K562 (cell line): ENCODE measurements around the gene RGL2. TPM values are rescaled to one million over a fixed set of nuclear protein-coding genes. Genes with fewer than 3 reads are reported as not detected.
A peak's percentile ranks its signal among the peaks of the same experiment; 100 is the strongest.

Experiments used
- CBX3 ChIP-seq, 2 experiments: IDR thresholded peaks; 1 replicate in 1 of 2; 2 replicates in 1 of 2; pipeline ENCODE4 v1.6.1; 2012; ENCODE audit warnings: inconsistent platforms in 2 of 2, low read length in 2 of 2, borderline replicate concordance in 1 of 2, control low read depth in 1 of 2
- CGGBP1 ChIP-seq: fragments of 250-450 bp; sonication (Bioruptor Pico); IDR thresholded peaks from 2 replicates; pipeline ENCODE4 v1.9.0; 2021; ENCODE audit warnings: mild to moderate bottlenecking
- DACH1 ChIP-seq: fragments of 450-650 bp; IDR thresholded peaks from 2 replicates; pipeline ENCODE4 v1.6.1; 2018; ENCODE audit not compliant: partially characterized antibody
- DNMT1 ChIP-seq: fragments of 450-650 bp; IDR thresholded peaks from 2 replicates; pipeline ENCODE4 v1.6.1; 2016; ENCODE audit warnings: antibody characterized with exemption, mild to moderate bottlenecking
- FOXP1 ChIP-seq: sonication (generic); formaldehyde crosslinking; IDR thresholded peaks from 2 replicates; pipeline ENCODE4 v1.8.0; 2022; ENCODE audit warnings: mild to moderate bottlenecking, missing genetic modification reagents
- GTF2A2 ChIP-seq: IDR thresholded peaks from 2 replicates; pipeline ENCODE4 v1.6.1; 2016; ENCODE audit warnings: mild to moderate bottlenecking, missing genetic modification characterization, missing compliant biosample characterization
- HNRNPH1 ChIP-seq: fragments of 200-400 bp; formaldehyde crosslinking; optimal IDR thresholded peaks from 2 replicates; pipeline ENCODE3; 2017; ENCODE audit warnings: low read depth, mild to moderate bottlenecking, low read length, moderate library complexity
- TCF3 ChIP-seq: sonication (generic); formaldehyde crosslinking; IDR thresholded peaks from 2 replicates; pipeline ENCODE4 v1.4.0; 2020; ENCODE audit warnings: mild to moderate bottlenecking, missing genetic modification reagents
- THAP12 ChIP-seq: fragments of 250-450 bp; sonication (Bioruptor Pico); IDR thresholded peaks from 2 replicates; pipeline ENCODE4 v1.9.0; 2021; ENCODE audit warnings: mild to moderate bottlenecking, inconsistent platforms
- TOE1 ChIP-seq, 2 experiments: fragments of 450-650 bp in 1 of 2; sonication (generic) in 1 of 2; formaldehyde crosslinking in 1 of 2; IDR thresholded peaks; 2 replicates each; pipeline versions ENCODE4 v1.7.1 to v1.8.0; 2016 to 2022; ENCODE audit warnings: borderline replicate concordance in 2 of 2, mild to moderate bottlenecking in 2 of 2, antibody characterized with exemption in 1 of 2, inconsistent platforms in 1 of 2, low read depth in 1 of 2, missing genetic modification reagents in 1 of 2, moderate library complexity in 1 of 2
- WHSC1 ChIP-seq: IDR thresholded peaks from one replicate; pipeline ENCODE4 v1.6.1; 2012; ENCODE audit warnings: low read length, control low read depth, inconsistent platforms
- ZBTB12 ChIP-seq: fragments of 250-450 bp; sonication (Bioruptor Pico); IDR thresholded peaks from 2 replicates; pipeline ENCODE4 v1.4.0; 2020
- ZFPM2 ChIP-seq: fragments of 250-450 bp; sonication (Bioruptor Pico); IDR thresholded peaks from 2 replicates; pipeline ENCODE4 v1.5.1; 2022; ENCODE audit warnings: mild to moderate bottlenecking
- ZNF408 ChIP-seq: fragments of 250-450 bp; sonication (Bioruptor Pico); IDR thresholded peaks from 2 replicates; pipeline ENCODE4 v1.4.0; 2020; ENCODE audit warnings: low read depth, mild to moderate bottlenecking, moderate library complexity
- polyA plus RNA-seq, 8 experiments: library from polyadenylated mRNA; depleted of rRNA in 4 of 8; stranded (reverse) in 5 of 8; unstranded in 3 of 8; fragments of >200 nt; fragmentation: Nextera tagmentation in 2 of 8; fragmentation: Illumina TruSeq in 1 of 8; extraction: Ambion mirVana in 2 of 8; extraction: Trizol in 1 of 8; gene quantifications; 2 replicates each; pipeline versions ENCODE4 v1.2.1 to v1.2.3, GENCODE V29; 2011 to 2014; ENCODE audit warnings: inconsistent platforms in 1 of 8, missing spikeins in 1 of 8
- total RNA-seq, 7 experiments: library from RNA; depleted of rRNA in 6 of 7; stranded (reverse); fragments of >200 nt in 6 of 7; fragmentation: Illumina TruSeq in 2 of 7; extraction: Trizol in 2 of 7; gene quantifications; 2 replicates each; pipeline versions ENCODE4 v1.2.1 to v1.2.3, GENCODE V29; 2011 to 2021; ENCODE audit warnings: low replicate concordance in 1 of 7
- TF ChIP-seq, protein P1 (sequence below): fragments of 250-450 bp; sonication (Bioruptor Pico); IDR thresholded peaks from 2 replicates; pipeline ENCODE4 v1.8.0; 2021; ENCODE audit warnings: borderline replicate concordance, mild to moderate bottlenecking, moderate library complexity; ENCODE audit not compliant: poor library complexity, severe bottlenecking
- TF ChIP-seq, protein P2 (sequence below): fragments of 450-650 bp; IDR thresholded peaks from 2 replicates; pipeline ENCODE4 v1.7.0; 2016; ENCODE audit warnings: borderline replicate concordance
- TF ChIP-seq, protein P3 (sequence below): sonication (generic); formaldehyde crosslinking; IDR thresholded peaks from 2 replicates; pipeline ENCODE4 v1.8.1; 2023; ENCODE audit warnings: mild to moderate bottlenecking, missing genetic modification reagents

Gene RGL2
- total and polyA plus RNA-seq, 9 of the 15 experiments (the other 6 are each of a cell fraction or from before 2014, with no cell fraction given) = 1.8 to 57.1 (median 19.5) TPM

DNA sequence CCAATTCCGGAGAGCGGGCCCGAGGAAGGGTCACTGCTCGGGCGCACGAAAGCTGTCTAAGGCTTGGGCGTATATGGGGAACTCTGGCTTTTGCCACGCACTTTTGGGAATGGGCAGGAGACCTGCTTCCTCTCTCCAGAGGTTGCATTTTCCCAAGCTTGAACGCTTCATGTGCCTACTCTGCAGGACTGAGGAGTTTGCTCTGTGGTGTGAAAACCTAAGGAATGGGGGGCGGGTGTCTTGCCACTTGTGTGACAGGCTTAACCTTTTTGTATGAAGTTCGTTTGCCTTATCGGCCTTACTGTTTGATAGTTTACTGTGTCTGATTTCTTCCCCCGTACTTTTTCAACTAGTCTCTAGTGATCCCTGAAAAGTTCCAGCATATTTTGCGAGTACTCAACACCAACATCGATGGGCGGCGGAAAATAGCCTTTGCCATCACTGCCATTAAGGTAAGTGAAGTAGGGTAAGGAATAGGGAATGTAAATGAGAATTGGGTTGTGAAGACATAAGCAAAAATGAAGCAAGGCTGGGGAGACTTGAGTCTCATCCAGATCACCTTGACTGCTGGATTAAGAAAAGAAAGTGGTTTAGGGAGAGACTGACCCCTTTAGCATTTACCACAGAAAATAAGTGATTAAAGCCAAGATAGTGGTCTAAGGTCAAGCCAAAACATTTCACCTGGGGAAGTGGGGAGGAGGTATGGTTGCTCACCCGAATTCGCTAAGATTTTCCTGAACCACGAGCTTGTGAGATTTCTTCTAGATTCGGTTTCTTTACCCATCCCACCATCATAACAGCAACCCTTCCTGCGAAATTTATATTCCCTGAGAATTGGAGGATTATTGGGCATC lies 26.2 kb downstream of the RGL2 start (continued):
- TF ChIP-seq, protein P1, sequence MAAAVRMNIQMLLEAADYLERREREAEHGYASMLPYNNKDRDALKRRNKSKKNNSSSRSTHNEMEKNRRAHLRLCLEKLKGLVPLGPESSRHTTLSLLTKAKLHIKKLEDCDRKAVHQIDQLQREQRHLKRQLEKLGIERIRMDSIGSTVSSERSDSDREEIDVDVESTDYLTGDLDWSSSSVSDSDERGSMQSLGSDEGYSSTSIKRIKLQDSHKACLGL (CRISPR knock-in tag) = no peak
- TF ChIP-seq ZFPM2 (CRISPR knock-in tag) (no peak), CBX3 (IDR thresholded peaks at IDR 0.05; ENCODE audit: borderline replicate concordance in 1 of 2, low read length in 2 of 2) (no peak), TOE1 (IDR thresholded peaks at IDR 0.05; ENCODE audit: borderline replicate concordance) (no peak), TOE1 (CRISPR knock-in tag; IDR thresholded peaks at IDR 0.05; ENCODE audit: borderline replicate concordance, low read depth) (no peak), WHSC1 (no peak), DACH1 (no peak), ZBTB12 (CRISPR knock-in tag) (no peak), TCF3 (CRISPR knock-in tag) (no peak), THAP12 (no peak), GTF2A2 (tag) (peak; percentile 31; the same call in 1 of the 2 replicates), ZNF408 (CRISPR knock-in tag) (no peak), FOXP1 (CRISPR knock-in tag) (no peak; the same call in 1 of the 2 replicates), DNMT1 (no peak), HNRNPH1 (no peak), CGGBP1 (CRISPR knock-in tag) (no peak)
- TF ChIP-seq, protein P2, sequence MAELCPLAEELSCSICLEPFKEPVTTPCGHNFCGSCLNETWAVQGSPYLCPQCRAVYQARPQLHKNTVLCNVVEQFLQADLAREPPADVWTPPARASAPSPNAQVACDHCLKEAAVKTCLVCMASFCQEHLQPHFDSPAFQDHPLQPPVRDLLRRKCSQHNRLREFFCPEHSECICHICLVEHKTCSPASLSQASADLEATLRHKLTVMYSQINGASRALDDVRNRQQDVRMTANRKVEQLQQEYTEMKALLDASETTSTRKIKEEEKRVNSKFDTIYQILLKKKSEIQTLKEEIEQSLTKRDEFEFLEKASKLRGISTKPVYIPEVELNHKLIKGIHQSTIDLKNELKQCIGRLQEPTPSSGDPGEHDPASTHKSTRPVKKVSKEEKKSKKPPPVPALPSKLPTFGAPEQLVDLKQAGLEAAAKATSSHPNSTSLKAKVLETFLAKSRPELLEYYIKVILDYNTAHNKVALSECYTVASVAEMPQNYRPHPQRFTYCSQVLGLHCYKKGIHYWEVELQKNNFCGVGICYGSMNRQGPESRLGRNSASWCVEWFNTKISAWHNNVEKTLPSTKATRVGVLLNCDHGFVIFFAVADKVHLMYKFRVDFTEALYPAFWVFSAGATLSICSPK = no peak; the same call in 1 of the 2 replicates
- TF ChIP-seq, protein P3, sequence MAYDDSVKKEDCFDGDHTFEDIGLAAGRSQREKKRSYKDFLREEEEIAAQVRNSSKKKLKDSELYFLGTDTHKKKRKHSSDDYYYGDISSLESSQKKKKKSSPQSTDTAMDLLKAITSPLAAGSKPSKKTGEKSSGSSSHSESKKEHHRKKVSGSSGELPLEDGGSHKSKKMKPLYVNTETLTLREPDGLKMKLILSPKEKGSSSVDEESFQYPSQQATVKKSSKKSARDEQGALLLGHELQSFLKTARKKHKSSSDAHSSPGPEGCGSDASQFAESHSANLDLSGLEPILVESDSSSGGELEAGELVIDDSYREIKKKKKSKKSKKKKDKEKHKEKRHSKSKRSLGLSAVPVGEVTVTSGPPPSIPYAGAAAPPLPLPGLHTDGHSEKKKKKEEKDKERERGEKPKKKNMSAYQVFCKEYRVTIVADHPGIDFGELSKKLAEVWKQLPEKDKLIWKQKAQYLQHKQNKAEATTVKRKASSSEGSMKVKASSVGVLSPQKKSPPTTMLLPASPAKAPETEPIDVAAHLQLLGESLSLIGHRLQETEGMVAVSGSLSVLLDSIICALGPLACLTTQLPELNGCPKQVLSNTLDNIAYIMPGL (CRISPR knock-in tag) = 0 out of 2 replicates have a peak, but pooled peaks have one; percentile 2
